Endothelial cell (in vitro differentiated cells): ENCODE results near the gene CAPN15. TPM values are rescaled to one million over a fixed set of nuclear protein-coding genes. Genes with fewer than 3 reads are reported as not detected.

Experiments
- DNase-seq: peaks from one replicate; pipeline ENCODE4 v3.0.0; 2021; ENCODE audit warnings: low spot score
- H3K27ac Mint-ChIP-seq: one replicate; pipeline ENCODE4 v1.8.0; 2021; ENCODE audit warnings: mixed read lengths, inconsistent platforms; ENCODE audit not compliant: unreplicated experiment
- H3K27me3 Mint-ChIP-seq: one replicate; pipeline ENCODE4 v1.8.0; 2021; ENCODE audit warnings: mild to moderate bottlenecking, moderate library complexity, mixed read lengths, inconsistent platforms; ENCODE audit not compliant: unreplicated experiment
- H3K36me3 Mint-ChIP-seq: one replicate; pipeline ENCODE4 v1.8.0; 2021; ENCODE audit warnings: mild to moderate bottlenecking, low read depth, mixed read lengths, inconsistent platforms; ENCODE audit not compliant: unreplicated experiment
- H3K4me1 Mint-ChIP-seq: one replicate; pipeline ENCODE4 v1.8.0; 2021; ENCODE audit warnings: mild to moderate bottlenecking, mixed read lengths, inconsistent platforms; ENCODE audit not compliant: unreplicated experiment
- H3K4me3 Mint-ChIP-seq: one replicate; pipeline ENCODE4 v1.8.0; 2021; ENCODE audit warnings: mild to moderate bottlenecking, mixed read lengths, inconsistent platforms; ENCODE audit not compliant: unreplicated experiment
- H3K9me3 Mint-ChIP-seq: one replicate; pipeline ENCODE4 v1.8.0; 2021; ENCODE audit warnings: mixed read lengths, inconsistent platforms; ENCODE audit not compliant: unreplicated experiment
- total RNA-seq: library from RNA; stranded (reverse); fragmentation: NEBNext Ultra II Directional; extraction: Animal tissue kit (Norgen Biotek cat#: 25700); gene quantifications from one replicate; pipeline ENCODE4 v1.2.1, GENCODE V29; 2021; ENCODE audit not compliant: unreplicated experiment
- TF ChIP-seq, protein P1 (sequence below): fragments of 200-600 bp; sonication (generic); IDR thresholded peaks from one replicate; pipeline ENCODE4 v1.5.0; 2021; ENCODE audit warnings: antibody characterized with exemption; ENCODE audit not compliant: unreplicated experiment

CAPN15 gene
- total RNA-seq, 1 donor from 2014 or later = 49.0 TPM

DNA sequence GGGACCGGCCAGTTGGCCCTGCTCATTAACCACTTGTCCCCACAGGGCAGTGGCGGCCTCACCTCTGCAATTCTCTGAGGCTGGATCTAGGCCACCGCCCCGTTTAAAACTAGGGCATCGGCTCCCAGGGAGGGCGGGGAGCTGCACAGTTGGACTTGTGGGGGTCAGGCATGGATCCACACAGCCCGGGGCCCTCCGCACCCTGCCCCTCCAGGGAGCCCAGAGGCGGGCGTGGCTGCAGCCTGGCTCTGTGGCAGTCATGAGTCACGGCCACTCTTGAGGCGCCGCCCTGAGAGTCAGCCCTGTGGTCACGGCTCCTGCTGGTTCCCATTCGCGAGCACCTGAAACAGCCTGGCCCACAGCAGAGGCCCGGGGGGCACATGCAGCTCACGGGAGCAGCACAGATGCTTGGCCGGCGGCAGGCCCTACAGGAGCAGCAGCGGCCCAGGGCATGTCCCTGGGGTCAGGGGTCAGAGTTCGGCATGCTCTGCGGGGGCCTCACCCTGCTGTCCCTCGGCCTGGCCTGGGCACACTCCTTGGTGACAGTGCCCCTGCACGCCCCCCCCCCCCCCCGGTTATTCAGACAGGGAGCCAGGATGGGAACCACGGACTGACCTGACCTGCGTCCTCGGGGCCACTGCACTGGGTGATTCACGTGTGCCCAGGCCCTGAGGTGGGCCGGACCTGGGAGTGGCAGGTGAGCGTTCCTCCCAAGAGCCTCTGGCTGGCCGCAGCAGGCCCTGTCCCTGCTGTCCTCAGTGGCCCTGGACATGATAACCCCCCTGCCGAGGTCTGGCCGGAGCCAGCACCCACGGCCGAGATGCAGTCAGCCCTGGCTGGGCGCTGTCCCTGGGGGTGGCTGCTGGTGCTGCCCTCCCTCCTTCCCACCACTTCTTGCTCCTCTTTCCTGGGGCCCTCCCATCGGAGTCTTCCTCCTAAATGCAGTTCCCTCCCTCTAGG is 8.2 kb downstream of the CAPN15 start:
- no peaks in the 10 kb centered on the region for H3K27me3 Mint-ChIP-seq
- H3K9me3 Mint-ChIP-seq = no peaks in the 10 kb centered on the region
- H3K4me3 Mint-ChIP-seq = no peak overlapping the region
- H3K36me3 Mint-ChIP-seq = peaks cover 3% of the 10 kb centered on the region
- H3K4me1 Mint-ChIP-seq = no peaks in the 10 kb centered on the region
- TF ChIP-seq, protein P1, sequence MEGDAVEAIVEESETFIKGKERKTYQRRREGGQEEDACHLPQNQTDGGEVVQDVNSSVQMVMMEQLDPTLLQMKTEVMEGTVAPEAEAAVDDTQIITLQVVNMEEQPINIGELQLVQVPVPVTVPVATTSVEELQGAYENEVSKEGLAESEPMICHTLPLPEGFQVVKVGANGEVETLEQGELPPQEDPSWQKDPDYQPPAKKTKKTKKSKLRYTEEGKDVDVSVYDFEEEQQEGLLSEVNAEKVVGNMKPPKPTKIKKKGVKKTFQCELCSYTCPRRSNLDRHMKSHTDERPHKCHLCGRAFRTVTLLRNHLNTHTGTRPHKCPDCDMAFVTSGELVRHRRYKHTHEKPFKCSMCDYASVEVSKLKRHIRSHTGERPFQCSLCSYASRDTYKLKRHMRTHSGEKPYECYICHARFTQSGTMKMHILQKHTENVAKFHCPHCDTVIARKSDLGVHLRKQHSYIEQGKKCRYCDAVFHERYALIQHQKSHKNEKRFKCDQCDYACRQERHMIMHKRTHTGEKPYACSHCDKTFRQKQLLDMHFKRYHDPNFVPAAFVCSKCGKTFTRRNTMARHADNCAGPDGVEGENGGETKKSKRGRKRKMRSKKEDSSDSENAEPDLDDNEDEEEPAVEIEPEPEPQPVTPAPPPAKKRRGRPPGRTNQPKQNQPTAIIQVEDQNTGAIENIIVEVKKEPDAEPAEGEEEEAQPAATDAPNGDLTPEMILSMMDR = no peak
- DNase-seq = no peak
- H3K27ac Mint-ChIP-seq = no peak overlapping the region

DNA sequence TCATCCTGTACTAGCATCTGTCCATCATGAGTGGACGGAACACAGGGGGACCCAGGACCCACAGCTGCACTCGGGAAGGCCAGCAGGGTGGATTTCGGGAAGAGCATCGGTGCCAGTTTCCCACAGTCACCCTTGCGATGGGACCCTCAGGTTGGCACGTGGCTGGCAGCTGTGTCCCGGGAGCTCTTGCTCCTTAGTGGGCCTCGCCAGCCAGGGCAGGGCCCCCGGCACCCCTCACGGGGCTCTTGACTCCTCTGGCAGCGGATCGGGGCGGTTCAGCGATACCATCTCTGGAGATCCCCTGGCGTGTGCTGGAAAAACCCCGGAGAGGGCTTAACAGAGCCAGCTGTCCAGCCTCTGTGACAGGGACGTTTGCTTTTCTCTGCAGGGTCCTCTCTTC is 9.2 kb downstream of the CAPN15 start:
- Mint-ChIP-seq H3K27me3 (no peaks in the 10 kb centered on the region), H3K9me3 (no peaks in the 10 kb centered on the region), H3K36me3 (peaks cover 3% of the 10 kb centered on the region), H3K4me1 (no peaks in the 10 kb centered on the region), H3K27ac (no peak overlapping the region), H3K4me3 (no peak overlapping the region)
- DNase-seq = no peak
- TF ChIP-seq, protein P1 = no peak

DNA sequence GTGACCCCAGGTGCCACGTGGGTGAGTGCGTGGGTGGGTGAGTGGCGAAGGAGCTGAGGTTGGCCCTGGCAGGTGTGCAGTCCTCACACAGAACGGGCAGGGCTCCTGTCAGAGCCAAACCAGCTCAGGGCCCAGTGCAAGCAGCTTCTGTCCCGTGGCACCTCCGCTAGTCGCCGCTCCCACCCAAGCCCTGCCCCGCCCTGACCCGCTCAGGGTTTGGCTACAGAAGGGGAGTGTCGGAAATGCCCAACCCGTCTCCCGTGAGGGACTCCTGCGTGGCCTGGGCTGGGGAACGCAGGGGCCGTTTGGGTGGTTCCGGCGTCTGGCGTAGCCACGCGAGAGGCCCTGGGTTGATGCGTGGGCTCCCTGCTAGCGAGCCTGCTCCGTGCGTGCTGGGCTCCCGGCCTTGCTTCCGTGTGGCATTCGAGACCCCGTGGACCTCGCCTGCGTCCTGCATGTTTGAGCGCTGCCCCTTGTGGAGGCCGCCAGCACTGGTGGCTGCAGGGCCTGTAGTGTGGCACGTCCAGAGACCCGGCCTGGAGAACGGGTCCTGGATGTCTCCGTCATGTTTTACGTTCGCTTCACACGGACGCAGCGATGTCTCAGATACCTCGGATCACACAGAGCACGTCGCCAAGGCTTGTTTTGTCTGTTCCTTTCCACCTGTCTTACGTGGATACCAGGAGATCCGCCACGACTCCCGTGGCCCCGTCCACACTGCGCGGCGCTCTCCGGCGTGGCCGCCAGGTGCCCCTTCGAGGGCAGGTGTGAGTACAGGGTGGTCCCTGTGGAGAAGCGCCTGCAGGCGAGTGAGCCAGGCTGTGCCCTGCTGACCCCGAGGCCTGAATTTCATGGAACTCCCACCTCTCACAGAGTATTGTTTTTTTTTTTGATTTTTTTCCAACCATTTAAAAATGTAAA is 10.2 kb downstream of the CAPN15 start:
- Mint-ChIP-seq H3K27me3 (peaks cover 4% of the 10 kb centered on the region), H3K9me3 (no peaks in the 10 kb centered on the region), H3K36me3 (peaks cover 3% of the 10 kb centered on the region), H3K4me1 (no peaks in the 10 kb centered on the region), H3K27ac (no peak overlapping the region), H3K4me3 (peak overlapping the region; percentile 31)
- TF ChIP-seq, protein P1 = no peak
- no peak for DNase-seq

DNA sequence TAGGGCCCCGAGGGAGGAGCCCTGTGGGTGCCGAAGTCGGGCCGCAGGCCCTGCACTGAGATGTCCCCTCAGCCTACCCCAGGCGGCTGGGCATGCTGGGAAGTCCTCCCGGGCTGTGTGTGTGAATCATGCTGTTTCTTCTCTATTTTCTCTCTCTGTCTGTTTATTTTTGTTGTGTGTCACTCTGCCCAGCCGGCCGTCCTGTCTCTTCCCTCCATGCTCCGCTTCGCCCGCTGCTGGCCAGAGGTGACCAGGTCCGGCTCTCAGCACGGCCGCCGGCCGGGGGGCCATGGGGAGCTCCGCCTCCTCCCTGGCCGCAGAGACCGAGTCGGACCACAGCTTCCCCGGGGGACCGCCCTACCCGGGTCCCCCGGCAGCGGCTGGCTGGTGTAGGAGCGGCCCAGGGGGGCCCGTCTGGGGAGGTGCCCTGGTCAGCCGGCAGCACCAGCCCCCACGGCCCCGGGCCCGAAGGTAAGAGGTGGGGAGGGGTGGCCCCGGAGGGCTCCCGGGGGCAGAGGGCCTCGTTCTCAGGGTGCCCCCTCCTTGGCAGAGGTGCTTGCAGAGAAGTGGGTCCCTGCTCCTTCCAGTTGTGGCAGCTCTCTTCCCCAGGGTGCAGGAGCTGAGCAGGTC is 12.5 kb downstream of the CAPN15 start:
- no peaks in the 10 kb centered on the region for H3K4me1 Mint-ChIP-seq
- H3K27me3 Mint-ChIP-seq = peaks cover 4% of the 10 kb centered on the region
- TF ChIP-seq, protein P1 = no peak
- H3K9me3 Mint-ChIP-seq = no peaks in the 10 kb centered on the region
- H3K36me3 Mint-ChIP-seq = peaks cover 3% of the 10 kb centered on the region
- H3K4me3 Mint-ChIP-seq = no peak overlapping the region
- no peak for DNase-seq
- no peak overlapping the region for H3K27ac Mint-ChIP-seq
